Mesothelial cell of epicardium (in vitro differentiated cells): ENCODE results near the gene NTM. TPM values are rescaled to one million over a fixed set of nuclear protein-coding genes. Genes with fewer than 3 reads are reported as not detected.

Experiments
- DNase-seq, 2 experiments: peaks; one replicate each; pipeline ENCODE4 v3.0.0; 2021; ENCODE audit warnings: low spot score in 2 of 2; ENCODE audit not compliant: unreplicated experiment in 2 of 2
- H3K27ac Mint-ChIP-seq: 2 replicates; pipeline ENCODE4 v1.8.0; 2021; ENCODE audit warnings: mixed read lengths
- H3K27me3 Mint-ChIP-seq: 2 replicates; pipeline ENCODE4 v1.8.0; 2021; ENCODE audit warnings: low read depth, mixed read lengths
- H3K36me3 Mint-ChIP-seq: 2 replicates; pipeline ENCODE4 v1.8.0; 2021; ENCODE audit warnings: mixed read lengths
- H3K4me1 Mint-ChIP-seq: 2 replicates; pipeline ENCODE4 v1.8.0; 2021; ENCODE audit warnings: mixed read lengths
- H3K4me3 Mint-ChIP-seq: 2 replicates; pipeline ENCODE4 v1.8.0; 2021; ENCODE audit warnings: mild to moderate bottlenecking, moderate library complexity, mixed read lengths
- H3K9me3 Mint-ChIP-seq: 2 replicates; pipeline ENCODE4 v1.8.0; 2021; ENCODE audit warnings: mixed read lengths
- CTCF ChIP-seq: fragments of 200-600 bp; sonication (generic); IDR thresholded peaks from one replicate; pipeline ENCODE4 v1.5.0; 2021; ENCODE audit warnings: antibody characterized with exemption; ENCODE audit not compliant: unreplicated experiment
- total RNA-seq: library from RNA; stranded (reverse); gene quantifications from 3 replicates; pipeline ENCODE4 v1.2.1, GENCODE V29; 2021

The NTM gene
- total RNA-seq, 1 donor from 2014 or later = 3.9 TPM

- TF ChIP-seq CTCF = no peak
- H3K4me3 Mint-ChIP-seq = no peak overlapping the region
- H3K4me1 Mint-ChIP-seq = no peaks in the 10 kb centered on the region
- no peak overlapping the region for H3K27ac Mint-ChIP-seq
- H3K9me3 Mint-ChIP-seq = peaks cover 8% of the 10 kb centered on the region
- no peaks in the 10 kb centered on the region for H3K36me3 Mint-ChIP-seq
- peaks cover 16% of the 10 kb centered on the region for H3K27me3 Mint-ChIP-seq
- DNase-seq = no peak
Observed at GRCh38 chr11:131645237-131645636, 274.8 kb downstream of the NTM start.

GRCh38 chr11:131649856-131650255, 279.4 kb downstream of the NTM start:
- peaks cover 18% of the 10 kb centered on the region for H3K27me3 Mint-ChIP-seq
- peaks cover 8% of the 10 kb centered on the region for H3K9me3 Mint-ChIP-seq
- DNase-seq = no peak
- no peak overlapping the region for H3K4me3 Mint-ChIP-seq
- no peaks in the 10 kb centered on the region for H3K36me3 Mint-ChIP-seq
- no peak overlapping the region for H3K27ac Mint-ChIP-seq
- H3K4me1 Mint-ChIP-seq = no peaks in the 10 kb centered on the region
- TF ChIP-seq CTCF = no peak

GRCh38 chr11:131652231-131652630, 281.8 kb downstream of the NTM start:
- peaks cover 3% of the 10 kb centered on the region for H3K4me1 Mint-ChIP-seq

GRCh38 chr11:131653260-131653659, 282.8 kb downstream of the NTM start:
- peaks cover 3% of the 10 kb centered on the region for H3K9me3 Mint-ChIP-seq

More at GRCh38 chr11:131652231-131652630, 281.8 kb downstream of the NTM start:
- H3K9me3 Mint-ChIP-seq = peaks cover 8% of the 10 kb centered on the region
- no peak overlapping the region for H3K4me3 Mint-ChIP-seq
- H3K36me3 Mint-ChIP-seq = no peaks in the 10 kb centered on the region
- H3K27ac Mint-ChIP-seq = no peak overlapping the region
- no peak for TF ChIP-seq CTCF
- H3K27me3 Mint-ChIP-seq = peaks cover 33% of the 10 kb centered on the region
- no peak for DNase-seq

GRCh38 chr11:131654849-131655248, 284.4 kb downstream of the NTM start:
- Mint-ChIP-seq H3K9me3 (no peaks in the 10 kb centered on the region), H3K27ac (no peak overlapping the region), H3K27me3 (peaks cover 49% of the 10 kb centered on the region), H3K36me3 (no peaks in the 10 kb centered on the region), H3K4me1 (peaks cover 3% of the 10 kb centered on the region), H3K4me3 (no peak overlapping the region)
- TF ChIP-seq CTCF = no peak
- DNase-seq = no peak

More at GRCh38 chr11:131653260-131653659, 282.8 kb downstream of the NTM start:
- DNase-seq = no peak
- Mint-ChIP-seq H3K4me3 (no peak overlapping the region), H3K4me1 (peaks cover 3% of the 10 kb centered on the region), H3K27ac (no peak overlapping the region), H3K36me3 (no peaks in the 10 kb centered on the region), H3K27me3 (peaks cover 37% of the 10 kb centered on the region)
- TF ChIP-seq CTCF = no peak
